Fibroblast of villous mesenchyme (primary cell): ENCODE measurements around the gene DDX5. TPM values are rescaled to one million over a fixed set of nuclear protein-coding genes. Genes with fewer than 3 reads are reported as not detected.

Source experiments
- DNase-seq: peaks from one replicate; pipeline ENCODE4 v3.0.0-alpha.2; 2010; ENCODE audit warnings: low read depth
- H3K4me3 ChIP-seq: 2 replicates; pipeline ENCODE4 v1.5.1; 2011; ENCODE audit warnings: low read depth, mild to moderate bottlenecking, low read length
- total RNA-seq: library from RNA; depleted of rRNA; stranded (reverse); fragments of >200 nt; gene quantifications from 2 replicates; pipeline ENCODE4 v1.2.3, GENCODE V29; 2012
- TF ChIP-seq, protein P1 (sequence below): IDR thresholded peaks from 2 replicates; pipeline ENCODE4 v1.5.1; 2012; ENCODE audit warnings: low read depth, mild to moderate bottlenecking, low read length; ENCODE audit not compliant: insufficient read depth

Gene DDX5
- total RNA-seq, 1 donor, result 361 TPM

DNA sequence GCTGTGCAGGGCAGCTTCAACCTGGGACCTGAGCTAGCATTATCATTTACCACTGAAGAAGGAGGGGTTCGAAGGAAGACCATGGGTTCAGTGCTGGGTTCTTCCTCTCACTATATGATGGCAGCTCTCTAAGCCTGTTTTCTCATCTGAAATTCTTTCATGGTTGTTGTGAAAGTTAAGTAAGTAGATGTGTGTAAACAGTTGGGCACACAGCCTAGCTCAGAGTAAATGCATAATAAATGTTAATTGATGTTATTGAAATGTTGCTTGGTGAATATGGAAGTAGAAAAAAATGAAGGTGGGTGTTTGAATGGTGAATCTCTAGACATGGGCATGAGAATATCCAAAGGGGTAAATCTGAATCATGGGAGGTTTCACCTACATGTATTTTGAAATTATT lies 9.7 kb upstream of the DDX5 start:
- no peak overlapping the region for H3K4me3 ChIP-seq
- no peak for DNase-seq
- TF ChIP-seq, protein P1, sequence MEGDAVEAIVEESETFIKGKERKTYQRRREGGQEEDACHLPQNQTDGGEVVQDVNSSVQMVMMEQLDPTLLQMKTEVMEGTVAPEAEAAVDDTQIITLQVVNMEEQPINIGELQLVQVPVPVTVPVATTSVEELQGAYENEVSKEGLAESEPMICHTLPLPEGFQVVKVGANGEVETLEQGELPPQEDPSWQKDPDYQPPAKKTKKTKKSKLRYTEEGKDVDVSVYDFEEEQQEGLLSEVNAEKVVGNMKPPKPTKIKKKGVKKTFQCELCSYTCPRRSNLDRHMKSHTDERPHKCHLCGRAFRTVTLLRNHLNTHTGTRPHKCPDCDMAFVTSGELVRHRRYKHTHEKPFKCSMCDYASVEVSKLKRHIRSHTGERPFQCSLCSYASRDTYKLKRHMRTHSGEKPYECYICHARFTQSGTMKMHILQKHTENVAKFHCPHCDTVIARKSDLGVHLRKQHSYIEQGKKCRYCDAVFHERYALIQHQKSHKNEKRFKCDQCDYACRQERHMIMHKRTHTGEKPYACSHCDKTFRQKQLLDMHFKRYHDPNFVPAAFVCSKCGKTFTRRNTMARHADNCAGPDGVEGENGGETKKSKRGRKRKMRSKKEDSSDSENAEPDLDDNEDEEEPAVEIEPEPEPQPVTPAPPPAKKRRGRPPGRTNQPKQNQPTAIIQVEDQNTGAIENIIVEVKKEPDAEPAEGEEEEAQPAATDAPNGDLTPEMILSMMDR, result no peak

DNA sequence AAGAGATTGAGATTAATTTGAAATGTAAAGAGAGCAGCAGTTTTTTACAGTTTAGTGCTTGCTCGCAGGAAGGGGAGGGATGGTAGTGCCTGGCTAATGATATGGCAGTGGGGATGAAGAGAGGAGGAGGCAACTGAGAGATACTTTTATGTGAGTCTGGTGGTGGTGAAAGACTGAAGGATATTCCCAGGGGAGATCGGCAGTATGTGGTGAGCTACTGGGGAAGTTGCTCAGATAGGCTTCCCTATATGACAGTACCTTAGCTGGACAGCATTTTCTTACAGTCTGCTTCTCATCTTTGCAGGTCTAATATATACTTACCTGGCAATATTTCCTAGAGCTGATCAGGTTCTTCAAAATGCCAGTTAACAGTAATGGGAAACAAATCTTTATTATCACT lies 9.3 kb upstream of the DDX5 start:
- H3K4me3 ChIP-seq, result no peak overlapping the region
- TF ChIP-seq, protein P1, result no peak

DNA sequence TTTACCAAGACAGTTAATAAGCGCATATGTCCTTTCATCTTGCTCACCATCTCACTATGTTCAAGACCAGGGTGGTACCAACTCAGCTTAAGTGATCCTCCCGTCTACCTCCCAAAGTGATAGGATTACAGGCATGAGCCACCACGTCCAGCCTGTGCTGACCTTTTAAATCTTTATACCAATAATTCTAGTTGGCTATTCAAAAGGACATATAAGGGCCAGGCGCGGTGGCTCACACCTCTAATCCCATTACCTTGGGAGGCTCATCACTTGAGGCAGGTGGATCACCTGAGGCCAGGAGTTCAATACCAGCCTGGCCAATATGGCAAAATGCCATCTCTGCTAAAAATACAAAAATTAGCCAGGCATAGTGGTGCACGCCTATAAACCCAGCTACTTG lies 3.1 kb upstream of the DDX5 start:
- TF ChIP-seq, protein P1, result no peak
- DNase-seq, result no peak
- H3K4me3 ChIP-seq, result no peak overlapping the region

More for the DNA sequence above, 9.3 kb upstream of the DDX5 start:
- DNase-seq, result no peak

DNA sequence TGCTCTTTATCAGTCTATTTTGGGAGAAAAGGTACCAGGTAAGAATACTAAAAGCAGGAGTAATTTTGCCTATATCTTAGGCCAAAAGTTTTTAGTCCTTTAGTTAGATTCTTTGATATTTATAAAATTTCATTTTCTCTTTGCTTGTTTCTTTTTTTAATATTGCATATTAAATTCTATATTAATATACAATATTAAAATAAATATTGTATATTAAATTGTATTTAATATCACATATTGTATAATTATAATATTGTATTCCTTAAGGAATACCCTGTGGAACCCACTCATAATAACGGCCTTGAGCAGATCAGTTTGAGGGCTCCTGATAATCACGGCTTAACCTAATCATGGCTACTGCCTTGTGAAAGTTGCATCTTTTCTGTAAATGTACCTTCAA lies 2.6 kb upstream of the DDX5 start:
- no peak for DNase-seq
- peak overlapping the region; percentile 99 for H3K4me3 ChIP-seq
- TF ChIP-seq, protein P1, result no peak

DNA sequence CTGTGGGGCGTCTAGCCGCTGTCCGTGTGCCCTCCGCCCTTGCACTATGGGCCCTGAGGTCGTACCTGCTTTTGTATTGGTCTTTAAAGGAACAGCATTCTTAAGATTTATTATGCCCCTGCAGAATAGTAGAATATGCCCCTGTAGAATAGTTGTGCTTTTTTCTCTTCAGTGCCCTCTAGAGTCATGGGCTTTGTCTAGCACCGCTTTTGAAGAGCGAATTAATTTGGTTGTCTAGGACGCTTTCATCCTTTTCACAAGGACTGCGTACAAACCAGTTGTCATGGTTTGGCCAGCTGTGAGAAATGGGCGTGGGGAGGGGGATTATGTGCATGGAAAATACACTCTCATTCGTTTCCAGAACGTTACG lies 1.3 kb upstream of the DDX5 start:
- DNase-seq, result peak; percentile 82
- peak overlapping the region; percentile 99 for H3K4me3 ChIP-seq
- TF ChIP-seq, protein P1, result peak; percentile 42

DNA sequence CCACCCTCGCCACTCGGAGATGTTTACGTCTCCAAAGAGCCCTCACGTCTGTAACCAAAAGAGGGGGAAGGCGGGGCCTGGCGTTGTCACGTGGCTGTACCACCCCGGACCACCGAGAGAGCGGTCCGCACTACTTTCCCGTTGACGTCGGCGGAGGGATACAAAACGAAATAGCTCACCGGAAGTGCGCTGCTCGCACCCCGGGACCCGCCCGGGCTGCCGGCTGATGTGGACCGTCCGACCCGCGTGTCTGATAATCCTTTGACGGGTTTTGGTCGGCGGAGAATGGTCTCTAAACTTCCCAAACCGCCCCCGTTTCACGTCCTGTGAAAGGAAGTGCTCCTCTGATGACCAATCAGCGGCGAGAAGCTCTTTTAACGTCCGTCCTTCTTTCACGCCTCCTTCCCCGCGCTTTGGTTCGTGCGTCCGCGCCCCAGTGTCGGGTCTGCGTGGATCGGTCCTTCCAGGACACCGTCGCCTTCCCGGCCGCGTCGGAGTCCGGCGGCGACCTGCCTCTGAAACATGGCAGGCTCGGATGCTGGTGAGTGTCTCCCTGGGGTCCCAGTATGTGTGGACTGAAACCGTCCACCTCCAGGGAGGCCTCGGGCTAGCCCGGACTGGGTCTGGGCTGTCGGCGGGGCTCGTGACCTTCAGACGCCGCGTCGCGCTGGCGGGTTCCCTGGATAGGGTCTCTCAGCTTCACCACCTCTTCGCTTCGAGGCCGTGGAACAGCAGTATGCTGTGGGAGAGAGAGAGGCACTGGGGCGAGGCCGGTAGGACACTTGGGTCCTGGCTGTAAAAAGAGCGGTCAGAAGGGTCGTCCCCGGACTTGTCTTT lies 705 bp upstream of the DDX5 start, which contains the start of gene CEP95:
TSS of gene CEP95 (plus strand) at position 402 of the 837 bp plus-strand sequence. CDS start at position 523, 121 bp downstream.
- peak; percentile 99 for DNase-seq
- peak within 1 kb of the TSS; percentile 99 for H3K4me3 ChIP-seq
- TF ChIP-seq, protein P1, result no peak
